Caco-2 (cell line): ENCODE data around the gene FER. TPM values are rescaled to one million over a fixed set of nuclear protein-coding genes. Genes with fewer than 3 reads are reported as not detected.
"Not testable (repeated sequence)": the region's sequence is repeated elsewhere in the genome, so short reads cannot be mapped to it uniquely, and the experiment has no call there.

Experiments
- BruUV-seq: library from RNA; stranded (reverse); fragments of 400-500 nt; replicated peaks from 2 replicates; lab custom pipeline; 2021; lab: Mats Ljungman, UMichigan
- CTCF ChIA-PET: fragments of 300-600 bp; sonication (Branson Sonifier 250); formaldehyde crosslinking; loops from one replicate; lab custom pipeline; 2022; ENCODE audit warnings: antibody characterized with exemption; lab: Charles Lee
- POLR2A ChIA-PET: fragments of 300-600 bp; sonication (Branson Sonifier 250); formaldehyde crosslinking; loops from one replicate; lab custom pipeline; 2022; ENCODE audit warnings: antibody characterized with exemption; lab: Charles Lee
- DNase-seq, 2 experiments: peaks; one replicate each; pipeline versions ENCODE4 v3.0.0 to v3.0.0-alpha.2; 2020 to 2022
- H3K27me3 ChIP-seq: replicated peaks from 2 replicates; pipeline ENCODE4 v1.6.0; 2011; ENCODE audit warnings: low read length; ENCODE audit not compliant: control insufficient read depth, insufficient read depth
- H3K36me3 ChIP-seq: 2 replicates; pipeline ENCODE4 v1.5.1; 2011; ENCODE audit warnings: low read length; ENCODE audit not compliant: control insufficient read depth, insufficient read depth
- H3K4me1 ChIP-seq: fragments of 250-450 bp; sonication (Bioruptor Pico); 2 replicates; pipeline ENCODE4 v1.5.1; 2020; ENCODE audit warnings: mild to moderate bottlenecking
- H3K4me3 ChIP-seq: 2 replicates; pipeline ENCODE4 v1.5.1; 2011; ENCODE audit warnings: low read depth, mild to moderate bottlenecking, control low read depth, low read length
- H3K9me3 ChIP-seq: fragments of 250-450 bp; sonication (Bioruptor Pico); 2 replicates; pipeline ENCODE4 v1.5.1; 2020; ENCODE audit warnings: mild to moderate bottlenecking, moderate library complexity
- H3K27ac Mint-ChIP-seq: one replicate; pipeline ENCODE4 v1.8.0; 2022; ENCODE audit warnings: mixed read lengths; ENCODE audit not compliant: unreplicated experiment
- H3K27me3 Mint-ChIP-seq: one replicate; pipeline ENCODE4 v1.8.0; 2022; ENCODE audit warnings: mixed read lengths; ENCODE audit not compliant: insufficient read depth, unreplicated experiment
- H3K36me3 Mint-ChIP-seq: one replicate; pipeline ENCODE4 v1.8.0; 2022; ENCODE audit warnings: mild to moderate bottlenecking, mixed read lengths; ENCODE audit not compliant: insufficient read depth, unreplicated experiment
- H3K4me1 Mint-ChIP-seq: one replicate; pipeline ENCODE4 v1.8.0; 2022; ENCODE audit warnings: low read depth, mixed read lengths; ENCODE audit not compliant: unreplicated experiment
- H3K4me3 Mint-ChIP-seq: one replicate; pipeline ENCODE4 v1.8.0; 2022; ENCODE audit warnings: mild to moderate bottlenecking, moderate library complexity, mixed read lengths; ENCODE audit not compliant: unreplicated experiment
- H3K9me3 Mint-ChIP-seq: one replicate; pipeline ENCODE4 v1.8.0; 2022; ENCODE audit warnings: mixed read lengths; ENCODE audit not compliant: unreplicated experiment
- CTCF ChIP-seq, 2 experiments: fragments of 200-600 bp in 1 of 2; IDR thresholded peaks; 1 replicate in 1 of 2; 2 replicates in 1 of 2; pipeline versions ENCODE4 v1.5.1 to v1.8.0; 2011 to 2022; ENCODE audit warnings: antibody characterized with exemption in 1 of 2, control low read depth in 1 of 2, inconsistent platforms in 1 of 2, low read depth in 1 of 2, low read length in 1 of 2, mild to moderate bottlenecking in 1 of 2, moderate library complexity in 1 of 2; ENCODE audit not compliant: insufficient read depth in 1 of 2, severe bottlenecking in 1 of 2, unreplicated experiment in 1 of 2
- intact Hi-C: fragments of 100-400 bp; cut with micrococcal nuclease; formaldehyde crosslinking; loops from one replicate; pipeline ENCODE4 v1.10.0; 2022; ENCODE audit not compliant: unreplicated experiment
- total RNA-seq: library from RNA; stranded (reverse); gene quantifications from 2 replicates; pipeline ENCODE4 v1.2.3, GENCODE V29; 2022

Gene FER
- total RNA-seq, 1 experiment from 2014 or later = 43.1 TPM

GRCh38 chr5:109170629-109171350 is 423.1 kb downstream of the FER start:
- no peaks in the 10 kb centered on the region for H3K27me3 Mint-ChIP-seq
- no peak overlapping the region for H3K27ac Mint-ChIP-seq
- H3K4me1 Mint-ChIP-seq = no peaks in the 10 kb centered on the region
- H3K4me1 ChIP-seq = no peaks in the 10 kb centered on the region
- ChIA-PET CTCF (no interaction called here), POLR2A (no interaction called here)
- H3K9me3 Mint-ChIP-seq = no peaks in the 10 kb centered on the region
- no peak overlapping the region for H3K4me3 Mint-ChIP-seq
- H3K36me3 ChIP-seq = no peaks in the 10 kb centered on the region
- H3K9me3 ChIP-seq = no peaks in the 10 kb centered on the region
- no peaks in the 10 kb centered on the region for H3K27me3 ChIP-seq
- no peak overlapping the region for H3K4me3 ChIP-seq
- no peak for DNase-seq
- intact Hi-C loops = no loop called here
- BruUV-seq = no TSS peak
- TF ChIP-seq CTCF (IDR thresholded peaks at IDR 0.05; ENCODE audit: insufficient read depth in 1 of 2, low read depth in 1 of 2, low read length in 1 of 2, severe bottlenecking in 1 of 2, unreplicated experiment in 1 of 2) = no peak
- H3K36me3 Mint-ChIP-seq = peaks cover 10% of the 10 kb centered on the region

GRCh38 chr5:109171437-109172073 is 423.9 kb downstream of the FER start:
- H3K27ac Mint-ChIP-seq, POLR2A ChIA-PET: not testable (repeated sequence)

GRCh38 chr5:109173036-109173794 is 425.5 kb downstream of the FER start:
- H3K9me3 Mint-ChIP-seq = no peaks in the 10 kb centered on the region
- H3K36me3 Mint-ChIP-seq = peaks cover 6% of the 10 kb centered on the region
- H3K4me3 Mint-ChIP-seq = no peak overlapping the region
- Histone ChIP-seq H3K4me3 (no peak overlapping the region), H3K27me3 (no peaks in the 10 kb centered on the region), H3K4me1 (no peaks in the 10 kb centered on the region), H3K36me3 (no peaks in the 10 kb centered on the region), H3K9me3 (no peaks in the 10 kb centered on the region)
- no peaks in the 10 kb centered on the region for H3K27me3 Mint-ChIP-seq
- ChIA-PET CTCF (no interaction called here), POLR2A (no interaction called here)
- H3K27ac Mint-ChIP-seq = no peak overlapping the region
- H3K4me1 Mint-ChIP-seq = no peaks in the 10 kb centered on the region
- no peak for DNase-seq
- TF ChIP-seq CTCF (IDR thresholded peaks at IDR 0.05; ENCODE audit: insufficient read depth in 1 of 2, low read depth in 1 of 2, low read length in 1 of 2, severe bottlenecking in 1 of 2, unreplicated experiment in 1 of 2) = no peak
- intact Hi-C loops = no loop called here
- no TSS peak for BruUV-seq

More at GRCh38 chr5:109171437-109172073, 423.9 kb downstream of the FER start:
- H3K4me1 ChIP-seq, H3K4me1 Mint-ChIP-seq, intact Hi-C loops, DNase-seq, H3K36me3 Mint-ChIP-seq, H3K4me3 ChIP-seq, H3K9me3 Mint-ChIP-seq, H3K4me3 Mint-ChIP-seq, H3K27me3 ChIP-seq, BruUV-seq, H3K9me3 ChIP-seq, H3K27me3 Mint-ChIP-seq, H3K36me3 ChIP-seq, CTCF ChIA-PET: not testable (repeated sequence)
